B cell (primary cell): ENCODE measurements around the gene PCF11. TPM values are rescaled to one million over a fixed set of nuclear protein-coding genes. Genes with fewer than 3 reads are reported as not detected.

Experiments used
- ATAC-seq: fragments of 200-7000 bp; cut with Tn5 transposase; one replicate; pipeline ENCODE4 v1.10.0; 2021; ENCODE audit warnings: low read depth, mild to moderate bottlenecking, moderate number of reproducible peaks, moderate library complexity
- CTCF ChIA-PET: fragments of 350-600 bp; sonication (Branson Sonifier 250); formaldehyde crosslinking; loops from one replicate; lab custom pipeline; 2021; ENCODE audit warnings: antibody characterized with exemption, inconsistent platforms; lab: Charles Lee
- POLR2A ChIA-PET: fragments of 350-600 bp; sonication (Branson Sonifier 250); formaldehyde crosslinking; loops from one replicate; lab custom pipeline; 2021; ENCODE audit warnings: antibody characterized with exemption; lab: Charles Lee
- DNase-seq: peaks from one replicate; pipeline ENCODE4 v3.0.0; 2013
- H2AFZ ChIP-seq: 2 replicates; pipeline ENCODE4 v1.6.1; 2012; ENCODE audit warnings: mild to moderate bottlenecking, low read depth, low read length; ENCODE audit not compliant: insufficient read depth, poor library complexity, severe bottlenecking
- H3K27ac ChIP-seq, 2 donors: 1 replicate in 1 of 2; 2 replicates in 1 of 2; pipeline ENCODE4 v1.5.1; 2012 to 2013; ENCODE audit warnings: low read length in 2 of 2, mild to moderate bottlenecking in 2 of 2, moderate library complexity in 1 of 2
- H3K27me3 ChIP-seq, 4 experiments: fragments of 200-600 bp in 1 of 4; sonication (generic) in 1 of 4; replicated peaks in 1 of 4; 1 replicate in 2 of 4; 2 replicates in 2 of 4; pipeline versions ENCODE4 v1.6.1 to v1.7.0; 2013 to 2016; ENCODE audit warnings: low read length in 3 of 4, mild to moderate bottlenecking in 2 of 4, mixed read lengths in 1 of 4, moderate library complexity in 1 of 4; ENCODE audit not compliant: insufficient read depth in 4 of 4, control insufficient read depth in 3 of 4; ENCODE audit errors: control extremely low read depth in 1 of 4
- H3K36me3 ChIP-seq, 2 experiments: replicated peaks in 1 of 2; 1 replicate in 1 of 2; 2 replicates in 1 of 2; pipeline versions ENCODE4 v1.6.1 to v1.7.1; 2013; ENCODE audit warnings: low read length in 1 of 2; ENCODE audit not compliant: insufficient read depth in 2 of 2, control insufficient read depth in 1 of 2; ENCODE audit errors: control extremely low read depth in 1 of 2, extremely low read depth in 1 of 2
- H3K4me1 ChIP-seq, 2 donors: fragments of 200-600 bp in 1 of 2; sonication (generic) in 1 of 2; 1 replicate in 1 of 2; 2 replicates in 1 of 2; pipeline versions ENCODE4 v1.5.1 to v1.6.1; 2013 to 2017; ENCODE audit warnings: low read length in 2 of 2; ENCODE audit not compliant: control insufficient read depth in 2 of 2, insufficient read depth in 2 of 2
- H3K4me2 ChIP-seq: replicated peaks from 2 replicates; pipeline ENCODE3; 2012; ENCODE audit warnings: mild to moderate bottlenecking, low read depth, low read length; ENCODE audit not compliant: poor library complexity, severe bottlenecking
- H3K4me3 ChIP-seq, 5 experiments: fragments of 200-600 bp in 1 of 5; sonication (generic) in 1 of 5; 1 replicate in 3 of 5; 2 replicates in 2 of 5; pipeline versions ENCODE4 v1.5.1 to v1.7.0; 2011 to 2016; ENCODE audit warnings: low read length in 4 of 5, mild to moderate bottlenecking in 4 of 5, low read depth in 2 of 5, control low read depth in 1 of 5, moderate library complexity in 1 of 5; ENCODE audit not compliant: insufficient read depth in 1 of 5; ENCODE audit errors: control extremely low read depth in 1 of 5, extremely low read depth in 1 of 5
- H3K79me2 ChIP-seq: fragments of 200-600 bp; sonication (generic); one replicate; pipeline ENCODE4 v1.6.0; 2016; ENCODE audit warnings: low read length; ENCODE audit not compliant: control insufficient read depth, insufficient read depth
- H3K9ac ChIP-seq: fragments of 200-600 bp; sonication (generic); 2 replicates; pipeline ENCODE4 v1.6.1; 2017; ENCODE audit warnings: mild to moderate bottlenecking, low read length, moderate library complexity
- H3K9me3 ChIP-seq, 3 donors: one replicate each; pipeline versions ENCODE4 v1.6.1 to v1.7.1; 2013; ENCODE audit warnings: low read length in 2 of 3; ENCODE audit not compliant: control insufficient read depth in 2 of 3, insufficient read depth in 1 of 3; ENCODE audit errors: control extremely low read depth in 1 of 3
- H4K20me1 ChIP-seq: 2 replicates; pipeline ENCODE4 v1.6.0; 2012; ENCODE audit warnings: mild to moderate bottlenecking, low read length; ENCODE audit not compliant: insufficient read depth, control insufficient read depth, poor library complexity, severe bottlenecking
- H3K27ac Mint-ChIP-seq: one replicate; pipeline ENCODE4 v1.8.0; 2021; ENCODE audit warnings: mixed read lengths
- H3K27me3 Mint-ChIP-seq: one replicate; pipeline ENCODE4 v1.8.0; 2021; ENCODE audit warnings: mixed read lengths
- H3K4me1 Mint-ChIP-seq: one replicate; pipeline ENCODE4 v1.8.0; 2021; ENCODE audit warnings: mixed read lengths
- H3K4me3 Mint-ChIP-seq: one replicate; pipeline ENCODE4 v1.8.0; 2021; ENCODE audit warnings: mixed read lengths
- H3K9me3 Mint-ChIP-seq: one replicate; pipeline ENCODE4 v1.8.0; 2022; ENCODE audit warnings: mixed read lengths; ENCODE audit not compliant: insufficient read depth
- EZH2 ChIP-seq: IDR thresholded peaks from 2 replicates; pipeline ENCODE4 v1.6.1; 2012; ENCODE audit warnings: borderline replicate concordance, low read depth, mild to moderate bottlenecking, moderate library complexity, low read length; ENCODE audit not compliant: insufficient read depth, poor library complexity, severe bottlenecking
- whole genome bisulfite sequencing: methylation state at CpG from one replicate; pipeline ENCODE4 v1.1.5; 2013; ENCODE audit warnings: missing lambda C conversion rate; ENCODE audit not compliant: insufficient coverage; 5-methylcytosine and 5-hydroxymethylcytosine counted together
- intact Hi-C: fragments of 100-400 bp; cut with micrococcal nuclease; formaldehyde crosslinking; loops from one replicate; pipeline ENCODE4 v1.10.0; 2022
- polyA plus RNA-seq: library from polyadenylated mRNA; depleted of rRNA; stranded (reverse); fragments of >200 nt; gene quantifications from 2 replicates; pipeline ENCODE4 v1.2.3, GENCODE V29; 2012
- total RNA-seq, 2 donors: library from RNA; stranded (reverse); fragments of 120-200 nt in 1 of 2; gene quantifications; 1 replicate in 1 of 2; 2 replicates in 1 of 2; pipeline versions ENCODE4 v1.2.3 to v1.2.4, GENCODE V29; 2013 to 2022
- TF ChIP-seq, protein P1 (sequence below): fragments of 200-600 bp; IDR thresholded peaks from one replicate; pipeline ENCODE4 v1.8.0; 2022; ENCODE audit warnings: antibody characterized with exemption, mild to moderate bottlenecking

Gene PCF11
- total and polyA plus RNA-seq, 2 donors (not counting 1 experiment from before 2014, with no cell fraction given) = 123 to 185 TPM

DNA sequence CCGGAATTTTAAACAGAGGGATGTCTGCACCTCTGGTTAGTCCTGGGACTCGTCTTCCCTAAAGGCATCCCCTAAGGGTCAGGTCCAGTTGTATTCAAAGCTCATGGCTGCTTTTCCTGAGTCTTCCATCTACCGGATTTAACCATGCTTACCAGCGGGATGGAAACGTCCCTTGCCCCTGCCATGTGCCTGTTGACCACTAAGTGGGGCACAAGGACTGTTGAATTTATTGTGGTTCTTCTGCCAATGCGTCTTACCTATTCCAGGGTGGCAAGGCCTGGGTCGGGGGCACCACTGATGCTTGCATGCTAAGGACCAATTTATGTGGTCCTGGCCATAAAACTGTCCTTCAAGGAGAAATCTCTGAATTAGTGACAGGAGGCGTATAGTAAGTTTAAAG is 62.2 kb downstream of the PCF11 start:
- DNase-seq = no peak
- Mint-ChIP-seq H3K27ac (no peak overlapping the region), H3K4me3 (no peak overlapping the region), H3K27me3 (no peaks in the 10 kb centered on the region), H3K4me1 (no peaks in the 10 kb centered on the region), H3K9me3 (no peaks in the 10 kb centered on the region)
- no peaks in the 10 kb centered on the region for H3K9me3 ChIP-seq
- H3K27ac ChIP-seq = no peak overlapping the region
- intact Hi-C loops = no loop called here
- no peaks in the 10 kb centered on the region for H3K4me1 ChIP-seq
- POLR2A ChIA-PET = no interaction called here
- H3K36me3 ChIP-seq = no peaks in the 10 kb centered on the region
- WGBS = 90% methylated on average over 7 of the region's 8 CpGs
- CTCF ChIA-PET = interaction anchor here (1.3 kb wide), 1 partner anchor 30 kb away, joined by 3 read pairs; no protein-coding TSS in a partner anchor
- no peak overlapping the region for H3K4me2 ChIP-seq
- no peak overlapping the region for H3K4me3 ChIP-seq
- peaks cover 0 to 3% (median 0%) of the 10 kb centered on the region in 4 experiments for H3K27me3 ChIP-seq
- no peak overlapping the region for H2AFZ ChIP-seq
- H3K9ac ChIP-seq = no peak overlapping the region
- no peaks in the 10 kb centered on the region for H3K79me2 ChIP-seq
- no peaks in the 10 kb centered on the region for H4K20me1 ChIP-seq
- TF ChIP-seq, protein P1, sequence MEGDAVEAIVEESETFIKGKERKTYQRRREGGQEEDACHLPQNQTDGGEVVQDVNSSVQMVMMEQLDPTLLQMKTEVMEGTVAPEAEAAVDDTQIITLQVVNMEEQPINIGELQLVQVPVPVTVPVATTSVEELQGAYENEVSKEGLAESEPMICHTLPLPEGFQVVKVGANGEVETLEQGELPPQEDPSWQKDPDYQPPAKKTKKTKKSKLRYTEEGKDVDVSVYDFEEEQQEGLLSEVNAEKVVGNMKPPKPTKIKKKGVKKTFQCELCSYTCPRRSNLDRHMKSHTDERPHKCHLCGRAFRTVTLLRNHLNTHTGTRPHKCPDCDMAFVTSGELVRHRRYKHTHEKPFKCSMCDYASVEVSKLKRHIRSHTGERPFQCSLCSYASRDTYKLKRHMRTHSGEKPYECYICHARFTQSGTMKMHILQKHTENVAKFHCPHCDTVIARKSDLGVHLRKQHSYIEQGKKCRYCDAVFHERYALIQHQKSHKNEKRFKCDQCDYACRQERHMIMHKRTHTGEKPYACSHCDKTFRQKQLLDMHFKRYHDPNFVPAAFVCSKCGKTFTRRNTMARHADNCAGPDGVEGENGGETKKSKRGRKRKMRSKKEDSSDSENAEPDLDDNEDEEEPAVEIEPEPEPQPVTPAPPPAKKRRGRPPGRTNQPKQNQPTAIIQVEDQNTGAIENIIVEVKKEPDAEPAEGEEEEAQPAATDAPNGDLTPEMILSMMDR = no peak
- no peak for TF ChIP-seq EZH2
- ATAC-seq = no peak

DNA sequence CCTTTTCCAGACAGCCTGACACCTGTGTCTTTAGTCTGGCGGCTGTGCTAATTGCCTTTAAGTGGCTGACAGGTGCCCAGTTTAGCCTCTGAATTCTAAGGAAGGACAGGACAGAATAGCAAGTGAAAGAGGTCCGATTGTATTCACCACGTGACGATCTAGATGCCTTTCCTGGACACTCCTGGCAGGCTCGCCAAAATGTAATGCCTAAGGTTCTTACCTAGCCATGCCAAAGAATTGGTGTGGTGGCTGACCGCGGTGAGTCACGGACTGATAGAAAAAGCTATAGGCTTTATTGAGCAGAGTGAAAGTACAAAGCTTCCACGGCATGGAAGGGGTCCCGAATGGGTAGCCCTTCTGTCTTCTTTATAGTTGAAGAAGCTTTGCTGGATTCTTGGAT is 63.3 kb downstream of the PCF11 start:
- DNase-seq (no peak), ATAC-seq (no peak)
- Histone ChIP-seq H3K9ac (no peak overlapping the region), H3K79me2 (no peaks in the 10 kb centered on the region), H3K4me1 (no peaks in the 10 kb centered on the region), H3K4me3 (no peak overlapping the region), H3K27ac (no peak overlapping the region), H3K9me3 (no peaks in the 10 kb centered on the region), H2AFZ (no peak overlapping the region), H3K27me3 (peaks cover 0 to 3% (median 0%) of the 10 kb centered on the region in 4 experiments), H3K36me3 (no peaks in the 10 kb centered on the region), H3K4me2 (no peak overlapping the region), H4K20me1 (no peaks in the 10 kb centered on the region)
- TF ChIP-seq EZH2 = no peak
- TF ChIP-seq, protein P1 = no peak
- no peaks in the 10 kb centered on the region for H3K27me3 Mint-ChIP-seq
- ChIA-PET POLR2A (no interaction called here), CTCF (no interaction called here)
- H3K9me3 Mint-ChIP-seq = no peaks in the 10 kb centered on the region
- WGBS = 97% methylated on average over 10 of the region's 10 CpGs
- H3K4me3 Mint-ChIP-seq = no peak overlapping the region
- H3K4me1 Mint-ChIP-seq = no peaks in the 10 kb centered on the region
- intact Hi-C loops = no loop called here
- no peak overlapping the region for H3K27ac Mint-ChIP-seq
